Stimulated activated effector memory CD8-positive, alpha-beta T cell treated with anti-CD3 and anti-CD28 coated beads, Interleukin-12 subunit alpha, Interleukin-12 subunit beta, amount 100 ng/mL, for 72 hours (primary cell): ENCODE measurements around the gene ACSS1.

Experiments
- ATAC-seq: fragments of 150-1000 bp; cut with Tn5 transposase; 2 replicates; pipeline ENCODE4 v1.10.0; 2021
- DNase-seq, 2 donors: peaks; one replicate each; pipeline ENCODE4 v3.0.0; 2021 to 2022; ENCODE audit warnings: low spot score in 2 of 2
- H3K27ac Mint-ChIP-seq: one replicate; pipeline ENCODE4 v1.8.0; 2022; ENCODE audit warnings: mild to moderate bottlenecking, mixed read lengths
- H3K36me3 Mint-ChIP-seq: one replicate; pipeline ENCODE4 v1.8.0; 2022; ENCODE audit warnings: mild to moderate bottlenecking, mixed read lengths
- H3K4me1 Mint-ChIP-seq: one replicate; pipeline ENCODE4 v1.8.0; 2022; ENCODE audit warnings: mixed read lengths
- H3K4me3 Mint-ChIP-seq: one replicate; pipeline ENCODE4 v1.8.0; 2022; ENCODE audit warnings: mild to moderate bottlenecking, mixed read lengths
- H3K9me3 Mint-ChIP-seq: one replicate; pipeline ENCODE4 v1.8.0; 2022; ENCODE audit warnings: mixed read lengths

The ACSS1 gene

DNA sequence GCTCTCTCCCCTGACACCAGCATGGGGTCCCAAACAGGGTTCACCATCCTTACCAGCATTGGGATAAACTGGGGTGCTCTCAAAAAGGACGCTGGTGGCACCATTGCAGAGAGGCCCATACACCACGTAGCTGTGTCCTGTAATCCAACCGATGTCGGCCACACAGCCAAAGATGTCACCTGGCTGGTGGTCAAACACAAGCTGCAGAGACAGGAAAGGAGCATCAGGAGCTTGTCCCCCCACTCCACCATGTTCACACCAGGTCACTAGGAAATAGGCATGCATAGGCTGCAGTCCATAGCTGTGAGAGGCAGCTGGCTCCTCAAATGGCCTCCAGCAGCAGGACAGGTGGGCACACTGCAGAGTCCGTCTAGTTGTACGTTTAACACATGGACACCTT is 36.6 kb downstream of the ACSS1 start:
- H3K9me3 Mint-ChIP-seq: no peaks in the 10 kb centered on the region
- no peak overlapping the region for H3K4me3 Mint-ChIP-seq
- H3K4me1 Mint-ChIP-seq: peaks cover 14% of the 10 kb centered on the region
- no peak for ATAC-seq
- DNase-seq: no peak
- no peaks in the 10 kb centered on the region for H3K36me3 Mint-ChIP-seq
- peak overlapping the region; percentile 70 for H3K27ac Mint-ChIP-seq

DNA sequence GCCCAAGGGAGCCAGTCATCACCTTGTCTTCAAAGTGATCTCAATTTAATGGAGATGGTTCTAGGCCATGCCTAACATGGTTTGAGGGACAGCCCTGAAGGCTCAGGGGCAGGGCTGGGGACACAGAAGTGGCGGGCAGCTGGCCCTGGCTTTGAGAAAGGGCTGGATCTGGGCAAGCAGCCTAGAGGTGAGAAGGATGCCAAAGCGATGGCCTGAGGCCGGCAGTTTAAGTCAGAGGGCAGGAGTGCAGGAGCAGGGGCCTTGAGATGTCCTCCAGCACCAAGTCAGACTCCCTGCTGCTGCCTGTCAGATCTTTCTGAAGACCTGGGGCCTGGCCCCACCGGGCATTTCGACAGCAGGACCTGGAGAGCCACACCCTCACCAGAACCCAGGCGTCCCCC is 37.0 kb downstream of the ACSS1 start:
- ATAC-seq: no peak
- H3K36me3 Mint-ChIP-seq: no peaks in the 10 kb centered on the region
- no peak for DNase-seq
- no peak overlapping the region for H3K4me3 Mint-ChIP-seq
- H3K4me1 Mint-ChIP-seq: peaks cover 14% of the 10 kb centered on the region
- peak overlapping the region; percentile 70 for H3K27ac Mint-ChIP-seq
- no peaks in the 10 kb centered on the region for H3K9me3 Mint-ChIP-seq

DNA sequence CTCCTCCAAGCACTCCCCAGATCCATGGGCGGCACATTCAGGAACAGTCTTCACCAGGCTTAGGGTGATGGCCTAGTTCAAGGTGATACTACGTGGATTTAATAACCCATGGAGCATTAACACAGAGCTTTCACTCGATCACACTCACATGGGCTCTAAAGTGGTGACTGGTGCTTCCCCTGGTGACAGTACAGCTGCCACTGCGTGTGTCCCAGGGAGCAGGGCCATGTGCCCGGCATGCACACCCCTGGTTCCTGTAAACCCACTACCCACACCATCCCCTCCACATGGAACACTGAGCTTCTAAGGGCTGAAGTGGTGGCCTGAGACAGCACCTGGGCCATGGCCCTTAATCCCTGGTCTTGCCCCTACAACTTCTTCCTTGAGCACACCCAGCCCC is 37.6 kb downstream of the ACSS1 start:
- H3K9me3 Mint-ChIP-seq: no peaks in the 10 kb centered on the region
- H3K27ac Mint-ChIP-seq: peak overlapping the region; percentile 70
- DNase-seq (no peak), ATAC-seq (no peak)
- H3K4me3 Mint-ChIP-seq: no peak overlapping the region
- H3K36me3 Mint-ChIP-seq: no peaks in the 10 kb centered on the region
- H3K4me1 Mint-ChIP-seq: peaks cover 14% of the 10 kb centered on the region

DNA sequence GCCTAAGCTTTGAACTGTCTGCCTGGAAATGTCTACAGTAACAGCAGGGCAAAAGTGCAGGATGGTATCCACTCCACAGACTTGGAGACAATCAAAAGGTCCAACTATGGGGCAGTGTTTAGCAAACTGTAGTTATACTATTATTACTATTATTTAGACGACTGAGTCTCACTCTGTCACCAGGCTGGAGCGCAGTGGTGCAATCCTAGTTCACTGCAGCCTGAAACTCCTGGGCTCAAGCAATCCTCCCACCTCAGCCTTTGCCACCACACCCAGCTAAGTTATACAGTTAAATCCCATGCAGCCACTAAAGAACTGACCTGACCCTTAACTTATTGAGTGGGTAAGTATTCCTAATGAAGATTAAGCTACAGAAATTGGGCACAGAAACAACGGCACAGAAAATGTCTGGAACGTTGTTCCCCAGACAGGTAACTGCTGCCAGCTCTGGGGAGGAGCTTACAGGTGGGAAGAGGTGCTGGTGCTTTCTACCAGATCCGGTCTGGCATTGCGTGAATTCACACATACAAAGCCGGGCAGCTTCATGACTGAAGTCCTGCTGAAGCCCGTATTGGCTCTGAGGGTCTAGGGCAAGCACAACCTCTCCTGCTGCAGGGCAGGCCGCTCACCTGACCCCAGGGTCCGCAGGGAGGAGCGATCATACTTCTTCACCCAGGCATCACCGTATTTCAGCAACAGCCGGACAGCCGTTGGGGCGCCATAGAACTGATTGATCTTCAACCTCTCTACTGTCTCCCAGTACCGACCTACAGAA is 38.4 kb downstream of the ACSS1 start:
- Mint-ChIP-seq H3K4me1 (peaks cover 11% of the 10 kb centered on the region), H3K4me3 (no peak overlapping the region), H3K27ac (peak overlapping the region; percentile 70), H3K36me3 (no peaks in the 10 kb centered on the region), H3K9me3 (no peaks in the 10 kb centered on the region)
- no peak for ATAC-seq
- DNase-seq: no peak

DNA sequence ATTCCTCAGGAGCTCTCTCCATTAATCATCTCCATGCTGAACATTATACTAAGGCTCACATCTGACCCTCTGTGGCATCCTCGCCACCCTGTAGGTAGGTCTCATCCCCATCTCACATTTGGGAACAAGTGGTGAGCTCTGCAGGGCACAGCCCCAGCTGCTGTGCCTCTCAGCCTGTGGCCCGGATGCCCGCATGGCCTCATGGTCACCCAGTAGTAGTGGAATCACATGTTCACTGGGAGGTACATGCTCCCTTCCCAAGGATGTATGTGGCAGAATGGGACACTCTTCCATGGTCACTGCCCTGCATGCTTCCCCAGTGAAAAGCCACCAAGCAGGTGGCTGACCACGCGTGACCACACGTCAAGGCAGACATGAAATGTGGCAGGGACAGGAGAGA is 39.1 kb downstream of the ACSS1 start:
- no peak overlapping the region for H3K4me3 Mint-ChIP-seq
- DNase-seq (no peak), ATAC-seq (no peak)
- H3K4me1 Mint-ChIP-seq: peaks cover 7% of the 10 kb centered on the region
- no peaks in the 10 kb centered on the region for H3K36me3 Mint-ChIP-seq
- H3K27ac Mint-ChIP-seq: no peak overlapping the region
- H3K9me3 Mint-ChIP-seq: no peaks in the 10 kb centered on the region

DNA sequence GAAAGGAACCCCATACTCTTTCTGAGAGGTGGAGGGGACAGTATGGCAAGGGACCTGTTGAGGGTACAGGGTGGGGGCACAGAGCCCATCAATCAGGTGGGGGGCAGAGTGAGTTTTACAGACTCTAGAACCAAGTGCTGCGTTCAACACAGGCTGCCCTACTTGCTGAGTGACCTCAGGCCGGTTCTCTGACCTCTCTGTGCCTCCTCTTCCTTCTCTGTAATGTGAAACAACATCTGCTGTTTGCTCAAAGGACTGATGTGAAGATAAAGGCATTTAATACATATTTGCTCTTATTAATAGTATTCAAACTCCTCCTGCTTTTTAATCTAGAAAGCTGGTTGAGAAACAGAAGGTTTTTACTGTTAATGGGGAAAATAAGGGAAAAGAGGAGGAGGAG is 39.5 kb downstream of the ACSS1 start:
- no peak for ATAC-seq
- no peak overlapping the region for H3K4me3 Mint-ChIP-seq
- no peak for DNase-seq
- H3K36me3 Mint-ChIP-seq: no peaks in the 10 kb centered on the region
- peaks cover 3% of the 10 kb centered on the region for H3K4me1 Mint-ChIP-seq
- no peaks in the 10 kb centered on the region for H3K9me3 Mint-ChIP-seq
- H3K27ac Mint-ChIP-seq: peak overlapping the region; percentile 71

DNA sequence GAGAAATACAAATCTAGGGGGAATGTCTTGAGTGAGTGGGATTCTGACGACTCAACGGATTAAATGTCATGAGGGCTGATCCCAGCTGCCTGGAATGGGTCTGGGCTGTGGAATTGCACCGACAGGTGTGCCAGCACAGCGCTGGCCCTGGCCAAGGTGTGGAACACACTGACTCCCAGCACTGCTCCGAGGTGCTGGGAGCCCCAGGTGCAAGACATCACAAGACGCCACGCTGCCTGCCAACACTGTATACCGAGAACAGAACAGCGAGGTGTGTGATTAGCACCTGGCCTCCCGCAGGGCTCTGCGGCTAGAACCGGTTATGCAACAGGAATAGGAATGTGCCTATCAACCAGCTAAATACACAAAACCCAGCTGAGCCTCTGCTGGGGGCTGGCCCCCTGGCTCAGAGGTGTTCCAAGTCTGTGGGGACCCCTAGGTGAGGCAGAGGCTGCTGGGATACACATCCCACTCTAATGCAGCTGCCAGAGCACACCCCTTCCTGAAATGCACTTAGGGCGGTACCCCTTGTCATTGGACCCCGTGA is 40.6 kb downstream of the ACSS1 start:
- no peaks in the 10 kb centered on the region for H3K4me1 Mint-ChIP-seq
- DNase-seq: no peak
- no peak overlapping the region for H3K27ac Mint-ChIP-seq

DNA sequence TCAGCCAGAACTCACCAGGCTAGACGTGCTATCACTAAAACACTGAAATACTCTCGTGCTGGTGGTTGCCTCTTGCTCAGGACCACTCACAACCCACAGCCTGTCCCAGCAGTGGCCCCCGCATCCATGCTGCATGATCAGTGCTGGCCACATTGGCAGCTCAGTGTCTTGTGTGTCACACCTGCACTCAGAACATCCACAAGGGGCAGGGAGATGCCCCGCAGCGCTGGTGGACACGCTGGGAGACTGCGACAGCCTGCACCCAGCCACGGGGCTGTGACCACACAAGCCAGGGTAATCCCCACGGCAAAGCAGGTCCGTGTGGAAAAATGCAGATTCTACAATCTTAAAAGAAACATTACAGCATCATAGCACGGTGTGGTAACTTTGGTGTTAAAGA is 41.5 kb downstream of the ACSS1 start:
- no peaks in the 10 kb centered on the region for H3K9me3 Mint-ChIP-seq
- H3K36me3 Mint-ChIP-seq: peaks cover 17% of the 10 kb centered on the region
- H3K4me3 Mint-ChIP-seq: no peak overlapping the region
- no peaks in the 10 kb centered on the region for H3K4me1 Mint-ChIP-seq
- no peak for ATAC-seq
- no peak for DNase-seq
- no peak overlapping the region for H3K27ac Mint-ChIP-seq

More for the DNA sequence above, 40.6 kb downstream of the ACSS1 start:
- ATAC-seq: no peak
- H3K36me3 Mint-ChIP-seq: peaks cover 11% of the 10 kb centered on the region
- H3K9me3 Mint-ChIP-seq: no peaks in the 10 kb centered on the region
- no peak overlapping the region for H3K4me3 Mint-ChIP-seq

DNA sequence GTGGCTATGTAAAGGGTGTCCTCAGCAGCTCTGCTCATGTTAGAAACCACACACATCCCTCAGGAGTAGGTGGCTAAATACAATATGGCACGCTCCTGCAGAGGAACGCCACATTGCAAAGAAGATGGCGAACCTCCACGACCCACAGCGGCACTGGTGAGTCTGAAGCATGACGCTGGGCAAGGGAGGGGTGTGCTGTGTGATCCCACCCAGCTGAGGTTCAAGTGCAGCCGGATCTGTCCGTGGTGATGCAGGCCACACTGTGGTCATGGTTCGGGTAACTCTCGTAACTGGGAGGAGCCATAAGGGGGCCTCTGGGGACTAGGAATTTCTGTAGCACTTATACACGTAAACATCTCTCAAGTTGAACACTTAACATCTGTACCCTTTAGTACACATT is 42.0 kb downstream of the ACSS1 start:
- Mint-ChIP-seq H3K4me1 (no peaks in the 10 kb centered on the region), H3K9me3 (no peaks in the 10 kb centered on the region), H3K4me3 (no peak overlapping the region), H3K27ac (no peak overlapping the region), H3K36me3 (peaks cover 17% of the 10 kb centered on the region)
- ATAC-seq (no peak), DNase-seq (no peak)

DNA sequence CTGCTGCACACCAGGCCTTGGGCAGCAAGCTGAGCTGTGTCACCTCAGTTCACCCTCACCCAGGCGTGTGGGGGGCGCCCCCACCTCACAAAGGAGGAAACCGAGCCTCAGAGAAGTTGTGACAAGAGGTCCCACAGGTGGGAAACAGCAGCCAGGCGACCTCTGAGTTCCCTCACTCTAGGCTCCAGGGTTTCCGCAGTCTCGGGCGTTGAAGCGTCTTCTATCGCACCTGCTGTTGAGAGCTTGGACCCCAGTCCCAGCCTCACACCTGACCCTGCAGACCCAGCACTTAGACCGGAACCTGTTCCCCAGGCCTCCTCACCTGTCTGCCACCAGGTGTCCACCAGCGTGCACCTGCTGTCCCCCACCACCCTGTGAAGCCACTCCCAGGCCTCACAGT is 43.1 kb downstream of the ACSS1 start:
- H3K4me3 Mint-ChIP-seq: no peak overlapping the region
- DNase-seq: no peak
- no peaks in the 10 kb centered on the region for H3K4me1 Mint-ChIP-seq
- ATAC-seq: no peak
- peaks cover 17% of the 10 kb centered on the region for H3K36me3 Mint-ChIP-seq
- H3K9me3 Mint-ChIP-seq: no peaks in the 10 kb centered on the region
- peak overlapping the region; percentile 23 for H3K27ac Mint-ChIP-seq

DNA sequence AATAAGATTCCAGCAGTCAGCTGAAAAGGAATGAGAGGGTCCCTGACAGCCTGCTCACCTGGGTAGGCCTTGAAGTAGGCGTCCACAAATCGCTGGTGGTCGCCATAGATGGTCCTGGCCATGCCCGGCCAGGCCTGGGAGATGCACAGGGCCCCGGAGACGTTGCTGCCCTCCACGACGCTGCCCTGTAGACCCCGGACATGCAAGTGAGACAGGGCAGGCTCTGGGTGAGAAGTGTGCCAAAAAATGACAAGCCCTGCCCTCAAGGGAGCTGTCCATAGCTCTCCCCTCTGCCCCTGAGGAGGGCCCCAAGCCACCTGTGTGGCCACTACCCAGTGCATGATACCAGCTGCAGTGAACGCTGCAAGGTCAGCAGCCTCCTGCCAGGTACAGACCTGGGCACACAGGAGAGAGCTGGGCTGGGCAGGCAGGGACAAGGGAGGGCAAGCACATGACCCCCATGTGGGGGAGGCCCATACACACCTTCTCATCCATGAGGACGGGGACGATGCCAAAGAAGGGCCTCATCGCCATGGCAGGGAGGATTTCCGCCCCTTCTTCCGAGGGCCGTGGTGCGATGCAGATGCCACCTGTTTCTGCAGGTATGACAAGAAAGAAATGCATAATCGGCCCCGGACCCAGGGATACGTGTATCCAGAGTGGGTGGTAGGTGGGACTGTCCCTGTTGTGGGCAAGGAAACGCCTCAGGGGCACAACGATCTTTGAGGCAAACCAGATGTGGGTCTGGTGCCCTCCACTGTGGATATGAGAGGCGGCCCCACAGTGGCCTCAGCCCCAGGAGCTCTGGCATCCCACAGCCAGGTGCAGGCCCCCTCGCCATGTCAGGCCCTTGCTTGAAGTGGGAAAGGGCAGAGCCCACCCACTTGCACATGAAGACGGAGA is 44.2 kb downstream of the ACSS1 start:
- DNase-seq: no peak
- Mint-ChIP-seq H3K36me3 (peaks cover 23% of the 10 kb centered on the region), H3K27ac (no peak overlapping the region), H3K9me3 (no peaks in the 10 kb centered on the region), H3K4me1 (no peaks in the 10 kb centered on the region), H3K4me3 (no peak overlapping the region)
- ATAC-seq: no peak

DNA sequence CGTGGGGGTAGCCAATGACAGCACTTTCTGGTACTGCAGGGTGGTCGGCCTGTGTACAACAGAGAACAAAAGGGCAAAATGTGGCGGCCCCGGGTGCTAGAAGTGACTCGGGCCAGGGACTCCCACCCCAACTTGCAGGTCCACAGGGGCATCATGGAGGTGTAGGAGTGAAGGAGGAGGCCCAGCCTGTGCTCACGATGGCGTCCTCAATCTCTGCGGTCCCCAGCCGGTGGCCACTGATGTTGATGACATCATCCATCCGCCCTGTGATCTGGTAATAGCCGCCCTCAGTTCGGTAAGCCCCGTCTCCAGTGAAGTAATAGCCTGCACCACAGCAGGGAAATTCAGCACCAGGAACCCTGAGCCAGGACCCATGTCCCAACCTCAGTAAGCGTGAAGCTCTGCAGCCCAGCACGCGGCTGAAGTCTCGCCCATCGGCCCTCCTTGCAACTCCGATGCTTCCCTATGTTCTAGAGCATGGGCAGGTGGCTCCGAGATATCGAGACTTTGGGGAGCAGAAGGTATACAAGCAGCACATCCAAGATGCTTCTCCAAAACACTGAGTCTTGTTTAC is 45.2 kb downstream of the ACSS1 start:
- DNase-seq (no peak), ATAC-seq (no peak)
- Mint-ChIP-seq H3K4me1 (no peaks in the 10 kb centered on the region), H3K36me3 (peaks cover 31% of the 10 kb centered on the region), H3K4me3 (no peak overlapping the region), H3K9me3 (no peaks in the 10 kb centered on the region), H3K27ac (no peak overlapping the region)

DNA sequence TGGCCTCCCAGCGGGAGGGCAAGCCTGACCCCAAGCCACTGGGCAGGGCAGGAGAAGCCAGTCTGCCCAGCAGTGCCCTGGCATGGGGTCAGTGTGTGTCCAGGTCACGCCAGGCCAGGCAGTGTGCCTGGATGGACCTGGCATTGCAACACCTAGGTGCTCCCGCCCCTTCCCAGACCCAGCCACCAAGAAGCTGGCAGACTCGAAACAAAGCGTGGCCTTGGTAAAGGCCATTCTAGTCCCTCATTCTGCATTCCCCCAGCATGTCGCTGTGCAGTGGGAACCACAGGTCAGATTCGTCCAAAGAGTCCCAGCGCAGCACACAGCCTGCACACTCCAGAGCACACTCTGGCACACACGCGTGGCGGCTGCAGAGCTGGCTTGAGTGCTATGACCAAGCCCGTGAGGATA is 46.1 kb downstream of the ACSS1 start:
- no peaks in the 10 kb centered on the region for H3K4me1 Mint-ChIP-seq
- peaks cover 40% of the 10 kb centered on the region for H3K36me3 Mint-ChIP-seq
- H3K4me3 Mint-ChIP-seq: no peak overlapping the region
- DNase-seq (no peak), ATAC-seq (no peak)
- peak overlapping the region; percentile 13 for H3K27ac Mint-ChIP-seq
- H3K9me3 Mint-ChIP-seq: no peaks in the 10 kb centered on the region

DNA sequence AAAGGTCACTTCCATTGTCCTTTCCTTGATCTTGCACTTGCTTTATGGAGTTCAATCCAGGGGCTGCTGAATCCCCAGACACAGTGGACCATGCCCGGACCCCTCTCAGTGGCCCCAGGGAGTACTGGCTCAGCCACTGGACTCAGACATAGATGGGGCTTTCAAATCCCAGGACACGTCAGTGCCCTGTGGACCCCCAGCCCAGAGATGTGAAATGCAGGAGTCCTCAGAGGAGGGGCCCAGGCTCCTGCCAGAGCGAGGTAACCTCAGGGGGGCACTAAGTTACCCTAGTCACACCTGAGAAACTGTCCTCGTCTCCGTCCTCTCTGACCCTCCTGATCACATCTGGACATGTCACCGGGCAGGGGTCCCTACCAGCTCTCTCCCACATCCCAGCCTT is 46.7 kb downstream of the ACSS1 start:
- H3K4me3 Mint-ChIP-seq: no peak overlapping the region
- peak overlapping the region; percentile 13 for H3K27ac Mint-ChIP-seq
- H3K36me3 Mint-ChIP-seq: peaks cover 46% of the 10 kb centered on the region
- no peak for DNase-seq
- no peak for ATAC-seq
- H3K9me3 Mint-ChIP-seq: no peaks in the 10 kb centered on the region
- no peaks in the 10 kb centered on the region for H3K4me1 Mint-ChIP-seq
